ENCODE data around the gene IFI35.

IFI35 gene

GRCh38 chr17:42980766-42981397 is 25.7 kb upstream of the IFI35 start (continued):
- TF ChIP-seq PRDM4 (tag by site-specific recombination; IDR thresholded peaks at IDR 0.05): no peak
- TF ChIP-seq ZNF132 (tag by site-specific recombination; IDR thresholded peaks at IDR 0.05; ENCODE audit: borderline replicate concordance): no peak
- no peak for TF ChIP-seq FEZF1 (tag by site-specific recombination; IDR thresholded peaks at IDR 0.05)
- no peak for TF ChIP-seq ZNF664 (tag by site-specific recombination; IDR thresholded peaks at IDR 0.05)
- TF ChIP-seq ZNF704 (tag by site-specific recombination; IDR thresholded peaks at IDR 0.05): no peak
- TF ChIP-seq ZSCAN4 (tag by site-specific recombination; IDR thresholded peaks at IDR 0.05): peak; percentile 20; the same call in 1 of the 2 replicates
- no peak for TF ChIP-seq ZNF473 (tag by site-specific recombination; IDR thresholded peaks at IDR 0.05)
- no peak for TF ChIP-seq MYNN (tag by site-specific recombination; IDR thresholded peaks at IDR 0.05; ENCODE audit: borderline replicate concordance)
- no peak for TF ChIP-seq ZFP41 (tag by site-specific recombination; IDR thresholded peaks at IDR 0.05; ENCODE audit: borderline replicate concordance)
- TF ChIP-seq ZFP69B (tag by site-specific recombination; IDR thresholded peaks at IDR 0.05): peak; percentile 57; the same call in 1 of the 2 replicates
- no peak for TF ChIP-seq ZNF433 (tag by site-specific recombination; IDR thresholded peaks at IDR 0.05; ENCODE audit: low read depth)
- TF ChIP-seq ZNF16 (tag by site-specific recombination; IDR thresholded peaks at IDR 0.05; ENCODE audit: low read depth): no peak
- TF ChIP-seq KLF8 (tag by site-specific recombination; IDR thresholded peaks at IDR 0.05): no peak
- no peak for TF ChIP-seq ZNF510 (tag by site-specific recombination; IDR thresholded peaks at IDR 0.05; ENCODE audit: insufficient replicate concordance)
- TF ChIP-seq ZNF621 (tag by site-specific recombination; IDR thresholded peaks at IDR 0.05): no peak
- no peak for TF ChIP-seq ZNF837 (tag by site-specific recombination; IDR thresholded peaks at IDR 0.05)
- no peak for TF ChIP-seq ZNF155 (tag by site-specific recombination; IDR thresholded peaks at IDR 0.05)
- no peak for TF ChIP-seq ZNF274 (IDR thresholded peaks at IDR 0.05; ENCODE audit: low read length)
- TF ChIP-seq ZNF274 (tag by site-specific recombination; IDR thresholded peaks at IDR 0.05; ENCODE audit: borderline replicate concordance): no peak
- no peak for TF ChIP-seq ZNF626 (tag by site-specific recombination; IDR thresholded peaks at IDR 0.05)
- no peak for TF ChIP-seq SETDB1 (IDR thresholded peaks at IDR 0.05; ENCODE audit: insufficient read length, low read length)
- TF ChIP-seq YY2 (tag by site-specific recombination; IDR thresholded peaks at IDR 0.05): 0 out of 2 replicates have a peak, but pooled peaks have one; percentile 15
- peak; percentile 77 for TF ChIP-seq ZNF501 (tag by site-specific recombination; IDR thresholded peaks at IDR 0.05)
- TF ChIP-seq ZNF138 (tag by site-specific recombination; IDR thresholded peaks at IDR 0.05; ENCODE audit: borderline replicate concordance): no peak
- 0 out of 2 replicates have a peak, but pooled peaks have one; percentile 27 for TF ChIP-seq ZNF777 (tag by site-specific recombination; IDR thresholded peaks at IDR 0.05; ENCODE audit: borderline replicate concordance)
- no peak for TF ChIP-seq BCL6B (tag by site-specific recombination; IDR thresholded peaks at IDR 0.05)
- no peak for TF ChIP-seq ZNF146 (tag by site-specific recombination; IDR thresholded peaks at IDR 0.05)
- TF ChIP-seq ZNF26 (tag by site-specific recombination; IDR thresholded peaks at IDR 0.05): no peak
- no peak for TF ChIP-seq ZNF248 (tag by site-specific recombination; IDR thresholded peaks at IDR 0.05)
- no peak for TF ChIP-seq ZNF776 (tag by site-specific recombination; IDR thresholded peaks at IDR 0.05; ENCODE audit: borderline replicate concordance)

All from HEK293 (cell line).